HG03159 (cell line): ENCODE results near the gene NDUFB11.

Experiments
- ATAC-seq: cut with Tn5 transposase; IDR thresholded peaks from one replicate; pipeline ENCODE4 v1.9.1; 2021; ENCODE audit warnings: mild to moderate bottlenecking, moderate library complexity; ENCODE audit not compliant: unreplicated experiment

Gene NDUFB11

DNA sequence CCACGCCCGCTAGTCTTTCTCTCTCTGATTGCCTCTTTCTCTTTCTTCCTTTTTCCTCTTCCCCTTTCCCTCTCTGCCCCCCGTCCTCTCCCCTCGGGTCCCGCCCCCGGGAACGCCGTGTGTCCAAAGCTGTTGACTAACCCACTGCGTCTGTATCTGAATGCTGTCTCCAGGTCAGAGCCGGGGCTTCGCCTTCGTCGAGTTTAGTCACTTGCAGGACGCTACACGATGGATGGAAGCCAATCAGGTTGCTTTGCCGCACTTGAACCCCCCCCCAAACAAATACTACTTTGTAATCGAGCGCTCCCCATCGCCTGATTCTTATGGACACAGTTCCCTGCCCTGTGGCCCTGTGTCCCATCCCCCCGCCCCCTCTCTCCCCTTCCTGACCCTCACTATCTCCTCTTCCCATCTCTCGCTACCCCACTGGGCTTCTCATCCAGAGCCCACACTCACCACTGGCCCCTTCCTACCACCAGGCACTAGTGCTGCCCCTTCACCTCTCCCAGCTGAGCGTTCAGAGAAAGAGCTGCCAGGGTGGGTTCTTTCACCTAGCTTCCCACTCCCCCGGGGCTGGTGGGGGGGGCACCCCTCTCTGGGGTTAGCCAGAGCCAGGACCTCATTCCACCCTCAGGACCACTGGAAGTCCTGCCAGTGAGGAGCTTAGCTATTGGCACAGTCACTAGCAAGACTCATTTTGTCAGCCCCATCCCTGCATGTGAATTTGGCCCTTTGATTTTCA, 30.5 kb upstream of the NDUFB11 start:
- no peak for ATAC-seq

DNA sequence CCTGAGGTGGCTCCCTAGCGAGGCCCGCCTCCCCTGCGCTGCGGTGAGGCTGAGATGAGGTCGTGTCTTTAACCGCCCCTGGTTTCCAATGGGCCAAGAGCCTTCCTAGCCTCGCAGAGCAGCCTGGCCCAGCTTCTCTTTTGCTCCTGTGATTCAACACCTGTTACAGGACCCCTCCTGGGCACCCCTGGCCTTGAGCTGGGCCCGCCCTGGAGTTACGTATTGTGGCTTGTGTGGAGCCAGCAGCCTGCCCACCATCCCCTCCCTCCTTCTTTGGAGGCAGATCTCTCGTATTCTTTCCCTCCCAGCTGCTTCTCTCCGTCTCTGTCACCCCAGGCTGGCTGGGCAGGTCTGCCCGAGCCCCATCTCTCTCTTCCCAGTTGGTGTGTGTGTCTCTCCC, 29.9 kb upstream of the NDUFB11 start:
- no peak for ATAC-seq

DNA sequence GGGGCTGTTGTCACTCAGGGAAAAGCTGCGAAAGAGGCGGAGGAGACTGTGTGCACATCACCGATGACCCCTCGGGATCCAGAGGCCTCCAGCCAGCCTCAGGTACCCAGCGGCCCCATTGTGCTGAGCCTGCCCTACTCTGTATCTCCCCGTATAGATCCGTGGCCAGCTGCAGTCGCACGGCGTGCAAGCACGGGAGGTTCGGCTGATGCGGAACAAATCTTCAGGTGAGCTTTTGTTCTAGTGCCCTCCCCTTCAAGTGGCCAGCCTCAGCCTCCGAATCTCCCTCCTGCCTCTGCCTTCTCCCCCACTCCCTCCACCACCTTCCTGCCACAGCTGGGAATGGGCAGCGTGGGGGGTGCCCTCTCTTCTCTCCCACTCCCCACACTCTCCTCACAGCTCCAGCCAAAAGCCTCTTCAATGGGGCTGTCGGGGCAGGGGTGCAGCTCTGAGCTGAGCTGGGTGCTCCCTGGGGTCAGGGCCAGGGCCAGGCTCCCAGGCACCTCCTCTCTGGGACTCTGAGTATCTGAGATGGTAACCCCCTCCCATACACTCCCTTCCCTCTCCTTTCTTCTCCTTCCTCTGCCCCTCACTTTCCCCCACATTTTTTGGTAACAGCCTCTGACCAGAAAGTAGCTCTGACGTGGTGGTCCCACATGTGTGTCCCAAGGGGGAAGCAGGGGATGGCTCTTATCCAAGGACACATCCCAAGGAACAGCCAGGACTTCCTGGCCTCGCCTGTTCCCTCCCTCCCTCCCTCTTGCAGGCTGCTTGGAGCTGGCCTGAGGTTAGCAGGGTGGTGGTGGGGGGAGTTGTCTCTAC, 28.7 kb upstream of the NDUFB11 start:
- no peak for ATAC-seq

DNA sequence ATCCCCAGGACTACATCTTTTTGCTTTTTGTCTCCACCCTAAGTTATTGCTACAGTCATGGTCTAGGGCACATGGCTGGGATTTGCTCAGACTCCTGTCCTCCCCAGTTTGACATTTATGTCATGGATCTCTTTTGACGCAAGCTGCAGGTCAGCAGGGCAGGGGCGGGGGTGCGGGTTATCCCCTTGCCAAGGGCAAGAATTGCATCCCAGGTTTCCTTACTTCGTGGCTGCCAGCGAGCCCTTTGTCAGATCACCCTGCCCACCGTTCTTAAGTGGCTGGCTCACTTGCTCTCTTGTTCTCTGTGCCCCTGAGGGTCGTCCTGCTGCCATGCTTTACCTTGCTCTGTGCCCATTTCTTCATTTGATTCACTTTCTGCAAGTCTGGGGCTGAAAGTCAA, 28.0 kb upstream of the NDUFB11 start:
- ATAC-seq: no peak

DNA sequence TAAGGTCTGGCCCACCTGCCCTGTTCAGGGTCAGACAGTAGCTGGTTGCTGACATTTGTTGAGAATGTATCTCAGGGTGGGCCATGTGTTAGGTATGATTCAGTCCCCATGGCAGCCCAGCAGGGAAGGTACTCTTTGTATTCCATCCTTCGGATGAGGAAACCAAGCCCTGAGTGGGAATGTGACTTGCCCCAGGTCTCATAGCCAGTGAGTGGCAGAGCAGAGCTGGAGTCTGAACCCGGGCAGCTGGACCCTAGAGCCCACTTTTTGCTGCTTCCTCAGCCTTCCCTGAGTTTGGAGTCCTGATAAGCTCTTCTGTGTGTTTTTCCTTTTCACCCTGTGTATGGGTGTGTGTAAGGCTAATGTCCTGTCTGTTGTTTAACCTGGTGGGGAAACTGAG, 27.5 kb upstream of the NDUFB11 start:
- no peak for ATAC-seq

DNA sequence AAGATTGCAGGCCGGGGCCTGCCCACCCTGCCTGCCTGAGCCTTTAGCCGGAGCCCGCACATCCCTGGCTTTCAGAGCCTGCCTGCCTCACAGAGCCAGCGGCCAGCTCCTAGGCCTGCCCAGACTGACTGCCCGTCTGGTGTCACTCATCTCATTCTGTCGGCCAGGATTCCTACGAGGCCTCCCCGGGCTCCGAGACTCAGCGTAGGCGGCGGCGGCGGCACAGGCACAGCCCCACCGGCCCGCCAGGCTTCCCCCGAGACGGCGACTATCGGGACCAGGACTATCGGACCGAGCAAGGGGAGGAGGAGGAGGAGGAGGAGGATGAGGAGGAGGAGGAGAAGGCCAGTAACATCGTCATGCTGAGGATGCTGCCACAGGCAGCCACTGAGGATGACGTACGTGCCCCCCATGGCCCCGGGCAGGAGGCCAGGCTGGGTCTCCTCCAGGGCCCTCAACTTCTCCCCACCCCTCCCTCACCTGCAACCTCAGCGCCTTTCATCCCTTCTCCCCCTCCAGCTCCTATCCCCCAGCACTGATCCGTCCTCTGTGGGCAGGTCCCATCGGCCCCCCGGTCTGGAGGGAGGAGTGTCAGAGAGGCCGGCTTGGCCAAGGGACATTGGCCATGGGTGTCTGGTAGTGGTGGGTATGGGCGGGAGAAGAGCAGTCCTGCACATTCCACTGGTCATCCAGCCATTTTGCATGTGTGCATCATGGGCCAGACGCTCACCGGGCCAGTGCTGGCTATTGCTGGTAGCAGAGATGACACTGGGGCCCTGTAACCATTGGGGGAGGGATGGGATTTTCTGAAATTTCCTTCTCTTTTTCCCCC, 26.6 kb upstream of the NDUFB11 start:
- ATAC-seq: no peak

DNA sequence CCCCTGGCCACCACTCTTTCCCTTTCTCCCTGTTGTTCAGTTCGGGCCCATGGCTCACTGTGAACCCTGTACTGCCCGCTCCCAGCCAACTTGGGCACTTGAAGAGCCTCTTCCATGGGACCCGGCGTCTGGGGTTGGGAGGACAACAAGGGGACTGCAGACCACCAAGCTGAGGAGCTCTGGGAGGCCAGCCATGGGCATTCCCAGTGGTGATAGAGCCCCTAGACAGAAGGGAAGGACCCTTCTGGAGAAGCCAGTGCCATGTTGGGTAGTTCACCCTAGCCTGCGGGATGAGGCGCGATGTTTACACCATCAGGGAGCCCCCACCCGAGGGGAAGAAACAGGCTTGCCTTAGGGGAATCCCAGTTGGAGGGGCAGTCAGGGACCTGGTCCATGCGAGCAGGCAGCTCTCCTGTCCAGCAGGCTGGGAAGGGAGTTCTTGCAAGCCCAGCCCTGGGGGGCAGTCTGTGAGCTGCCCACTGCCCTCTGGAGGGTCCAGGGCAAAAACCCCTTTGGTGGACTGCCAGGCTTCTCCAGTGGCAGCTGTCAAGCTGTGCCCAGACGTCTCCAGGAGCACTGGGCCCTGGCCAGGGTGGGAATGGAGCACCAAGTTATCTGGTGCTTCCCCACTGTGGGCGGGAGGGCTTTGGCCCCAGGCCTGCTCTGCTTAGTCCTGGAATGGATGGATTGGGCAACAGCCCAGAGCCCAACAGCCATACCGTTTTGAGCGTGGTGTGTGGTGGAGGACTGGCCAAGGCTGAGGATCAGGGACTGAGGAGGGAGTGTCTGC, 25.4 kb upstream of the NDUFB11 start:
- ATAC-seq: no peak

DNA sequence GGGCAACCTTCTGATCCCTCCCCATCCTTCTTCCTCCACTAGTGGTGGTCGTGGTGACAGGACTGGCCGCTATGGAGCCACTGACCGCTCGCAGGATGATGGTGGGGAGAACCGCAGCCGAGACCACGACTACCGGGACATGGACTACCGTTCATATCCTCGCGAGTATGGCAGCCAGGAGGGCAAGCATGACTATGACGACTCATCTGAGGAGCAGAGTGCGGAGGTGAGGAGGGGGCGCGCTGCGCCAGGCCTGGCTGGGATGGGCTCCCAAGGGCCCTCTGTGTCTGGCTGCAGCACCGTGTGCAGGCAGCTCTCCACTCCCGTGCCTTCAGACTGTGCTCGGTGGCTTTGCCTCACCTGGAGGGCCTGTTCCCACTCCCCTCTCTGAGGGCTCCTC, 24.8 kb upstream of the NDUFB11 start:
- ATAC-seq: no peak

DNA sequence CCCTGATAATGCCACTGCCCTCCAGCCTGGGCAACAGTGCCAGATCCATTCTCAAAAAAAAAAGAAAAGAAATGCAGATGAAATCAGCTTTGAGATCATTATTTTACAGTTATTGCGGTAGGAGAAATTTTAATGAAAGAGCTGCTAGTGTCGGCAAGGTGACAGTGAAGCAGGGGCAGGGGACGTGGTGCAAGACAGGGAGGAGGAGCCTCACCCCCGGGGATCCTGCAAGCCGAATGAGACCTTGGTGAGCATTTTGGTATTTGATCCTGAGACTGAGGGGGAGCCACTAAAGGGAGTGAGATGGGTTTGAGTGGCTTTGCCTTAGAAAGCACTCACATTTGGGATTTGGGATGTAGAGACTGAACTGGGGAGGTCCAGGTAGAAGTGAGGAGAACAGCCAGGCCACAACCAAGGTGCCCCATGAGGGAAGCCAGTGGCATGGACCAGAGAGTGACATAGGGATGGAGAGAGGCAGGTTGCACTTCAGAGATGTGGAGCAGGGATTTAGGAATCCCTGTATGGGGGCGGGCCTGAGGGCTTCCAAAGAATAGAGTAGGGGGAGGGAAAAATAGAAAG, 24.1 kb upstream of the NDUFB11 start:
- no peak for ATAC-seq

DNA sequence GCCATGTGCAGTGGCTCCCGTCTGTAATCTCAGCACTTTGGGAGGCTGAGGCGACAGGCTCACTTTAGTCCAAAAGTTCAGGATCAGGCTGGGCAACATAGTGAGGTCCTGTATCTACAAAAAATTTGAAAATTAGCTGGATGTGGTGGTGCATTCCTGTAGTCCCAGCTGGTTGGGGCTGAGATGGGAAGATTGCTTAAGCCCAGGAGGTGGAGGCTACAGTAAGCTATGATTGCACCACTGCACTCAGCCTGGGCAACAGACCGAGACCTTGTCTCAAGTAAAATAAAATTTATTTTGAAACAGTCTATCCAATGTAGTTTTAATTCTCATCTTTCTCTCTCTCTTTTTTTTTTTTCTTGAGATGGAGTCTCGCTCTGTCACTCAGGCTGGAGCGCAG, 21.6 kb upstream of the NDUFB11 start:
- ATAC-seq: no peak

DNA sequence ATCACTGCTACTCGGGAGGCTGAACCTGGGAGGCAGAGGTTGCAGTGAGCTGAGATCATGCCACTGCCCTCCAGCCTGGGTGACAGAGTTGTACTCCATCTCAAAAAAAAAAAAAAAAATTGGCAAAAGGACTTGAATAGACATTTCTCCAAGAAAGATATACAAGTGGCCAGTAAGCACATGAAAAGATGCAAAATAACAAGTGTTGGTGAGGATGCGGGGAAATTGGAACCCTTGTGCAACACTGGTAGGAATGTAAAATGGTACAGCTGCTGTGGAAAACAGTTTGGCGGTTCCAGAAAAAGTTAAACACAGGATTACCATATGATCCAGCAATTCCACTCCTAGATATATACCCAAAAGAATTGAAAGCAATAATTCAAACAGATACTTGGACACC, 19.9 kb upstream of the NDUFB11 start:
- no peak for ATAC-seq

DNA sequence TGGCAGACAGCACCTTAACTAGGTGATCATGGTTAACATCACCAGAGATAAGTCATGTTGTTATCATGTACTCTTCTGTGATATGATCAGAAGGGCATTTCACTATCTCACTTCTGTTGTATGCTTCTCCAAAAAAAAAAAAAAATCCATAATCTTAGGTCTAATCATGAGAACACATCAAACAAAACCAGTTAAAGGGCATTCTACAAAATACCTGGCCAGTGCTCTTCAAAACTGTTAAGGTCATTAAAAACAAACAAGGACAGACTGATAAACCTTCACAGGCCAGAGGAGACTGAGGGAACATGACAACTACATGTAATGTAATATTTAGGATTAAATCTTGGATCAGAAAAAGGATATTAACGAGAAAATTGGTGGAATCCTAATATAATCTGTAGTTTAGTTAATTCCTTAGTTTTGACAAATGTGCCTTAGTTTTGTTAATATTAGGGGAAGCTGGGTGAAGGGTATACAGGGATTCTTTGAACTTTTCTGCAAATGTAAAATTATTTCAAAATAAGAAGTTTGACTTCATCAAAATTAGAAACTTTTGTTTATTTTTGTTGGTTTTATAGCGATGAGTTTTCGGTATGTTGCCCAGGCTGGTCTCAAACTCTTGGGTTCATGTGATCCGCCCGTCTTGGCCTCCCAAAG, 18.6 kb upstream of the NDUFB11 start:
- no peak for ATAC-seq

DNA sequence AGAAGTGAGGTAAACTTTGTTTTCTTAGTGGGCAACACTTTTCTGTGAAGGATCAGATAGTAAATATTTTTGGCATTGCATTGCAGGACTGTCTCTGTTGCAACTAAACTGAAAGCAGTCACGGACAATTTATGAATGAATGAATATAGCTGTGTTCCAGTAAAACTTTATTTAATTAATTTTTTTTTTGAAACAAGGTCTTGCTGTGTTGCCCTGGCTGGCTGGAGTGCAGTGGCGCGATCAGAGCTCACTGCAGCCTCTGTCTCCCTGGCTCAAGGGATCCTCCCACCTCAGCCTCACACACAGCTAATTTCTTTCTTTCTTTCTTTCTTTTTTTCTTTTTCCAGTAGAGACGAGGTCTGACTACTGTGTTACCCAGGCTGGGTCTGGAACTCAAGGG, 16.3 kb upstream of the NDUFB11 start:
- ATAC-seq: no peak

DNA sequence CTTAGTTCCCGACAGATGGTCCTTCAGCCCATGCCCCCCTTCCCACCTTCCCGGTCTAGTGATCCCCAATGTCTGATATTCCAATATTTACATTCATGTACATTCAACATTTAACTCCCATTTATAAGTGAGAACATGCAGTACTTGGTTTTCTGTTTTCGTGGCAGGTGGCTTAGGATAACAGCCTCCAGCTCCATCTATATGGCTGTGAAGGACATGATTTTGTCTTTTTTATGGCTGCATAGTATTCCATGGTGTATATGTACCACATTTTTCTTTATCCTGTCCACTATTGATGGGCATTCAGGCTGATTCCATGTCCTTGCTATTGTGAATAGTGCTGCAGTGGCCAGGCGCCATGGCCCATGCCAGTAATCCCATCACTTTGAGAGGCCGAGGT, 14.3 kb upstream of the NDUFB11 start:
- ATAC-seq: no peak

DNA sequence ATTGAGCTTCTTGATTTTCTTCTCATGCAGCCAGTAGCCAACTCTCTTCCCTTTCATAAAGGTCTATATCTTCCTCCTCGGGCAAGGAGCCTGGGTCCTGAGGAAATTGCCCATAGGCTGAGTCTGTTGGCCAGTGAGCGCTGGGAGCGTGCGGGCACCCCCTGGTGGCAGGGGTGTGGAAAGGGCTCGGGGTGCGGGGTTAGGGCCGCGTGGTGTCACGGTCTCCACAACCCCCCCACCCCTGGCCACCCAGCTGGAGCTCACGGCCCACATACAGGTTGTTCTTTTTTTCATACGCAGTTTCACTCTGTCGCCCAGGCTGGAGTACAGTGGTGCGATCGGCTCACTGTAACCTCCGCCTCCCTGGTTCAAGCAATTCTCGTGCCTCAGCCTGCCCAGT, 13.6 kb upstream of the NDUFB11 start:
- ATAC-seq: no peak

DNA sequence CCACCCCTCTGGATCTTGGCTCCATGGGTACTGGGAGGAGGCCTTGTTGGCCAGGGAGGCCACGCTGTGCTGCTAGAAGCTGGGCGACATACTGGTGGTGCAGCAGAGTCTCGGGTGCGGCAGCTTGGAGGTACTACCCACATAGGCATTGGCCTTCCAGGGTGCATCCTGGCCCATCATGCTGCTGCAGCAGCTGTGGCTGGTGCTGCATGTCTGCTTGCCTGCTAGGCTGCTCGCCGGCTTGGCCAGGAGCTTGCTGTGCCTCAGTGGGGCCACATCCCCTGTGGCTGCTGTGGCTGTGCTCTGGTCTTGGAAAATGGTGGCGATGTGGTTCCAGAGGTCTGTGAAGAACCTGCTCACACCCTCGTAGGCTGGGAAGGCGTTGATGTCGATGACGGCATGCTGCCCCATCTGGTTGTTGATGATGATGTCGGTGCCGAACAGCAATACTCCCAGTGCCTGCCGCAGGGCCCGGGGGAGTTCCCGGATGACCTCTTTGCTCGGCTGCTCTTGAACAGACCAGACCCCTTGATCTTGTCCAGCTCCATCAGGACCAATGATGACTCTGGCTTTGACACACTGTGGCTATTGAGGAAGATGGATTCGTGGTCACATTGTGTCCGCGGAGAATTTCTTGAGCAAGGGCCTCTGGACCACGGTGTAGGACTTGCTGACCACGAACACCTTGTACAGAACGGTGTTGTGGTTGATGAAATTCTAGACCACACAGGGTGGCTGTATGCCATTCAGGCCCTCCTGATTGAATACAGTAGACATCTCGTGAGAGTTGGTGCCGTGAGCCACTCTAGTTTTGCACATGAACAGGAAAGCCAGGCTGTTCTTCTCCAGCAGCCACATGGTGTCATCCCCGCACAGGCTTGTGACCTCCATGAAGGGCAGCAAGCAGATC, 12.4 kb upstream of the NDUFB11 start:
- ATAC-seq: no peak

DNA sequence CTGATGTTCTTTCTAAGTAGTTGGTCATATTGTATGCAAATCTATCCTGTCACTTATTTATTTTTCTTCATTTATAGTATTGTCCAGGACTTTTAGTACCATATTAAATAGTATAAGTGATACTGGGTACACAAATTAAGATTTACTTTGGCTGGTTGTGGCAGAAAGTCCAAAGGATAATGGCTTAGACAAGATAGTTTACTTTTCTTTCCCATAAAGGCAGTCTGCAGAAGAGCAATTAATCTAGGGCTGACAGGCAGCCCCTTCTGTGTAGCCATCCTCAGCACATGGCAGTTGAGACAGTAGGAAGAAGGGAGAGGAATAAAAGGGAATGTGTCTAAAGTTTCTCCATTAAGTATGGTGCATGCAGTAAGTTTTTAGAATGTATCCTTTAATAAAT, 6.9 kb upstream of the NDUFB11 start:
- ATAC-seq: no peak

DNA sequence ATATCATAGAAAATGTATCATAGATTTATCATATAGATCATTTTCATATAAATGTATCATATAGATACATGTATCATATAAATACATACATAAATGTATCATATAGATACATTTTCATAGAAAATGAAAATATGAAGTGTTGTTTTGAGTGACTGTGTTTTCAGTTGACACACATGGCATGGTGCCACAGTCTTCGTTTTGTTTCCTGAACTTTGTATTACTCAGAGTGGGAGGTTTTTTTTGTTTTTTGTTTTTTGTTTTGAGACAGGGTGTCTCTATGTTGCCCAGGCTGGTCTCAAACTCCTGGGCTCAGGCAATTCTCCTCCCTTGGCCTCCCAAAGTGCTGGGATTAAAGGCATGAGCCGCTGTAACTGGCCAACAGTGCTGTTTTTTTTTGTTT, 4.4 kb upstream of the NDUFB11 start:
- ATAC-seq: no peak
